Ascending aorta (tissue), 2 donors: ENCODE results near the gene RLF. TPM values are rescaled to one million over a fixed set of nuclear protein-coding genes. Genes with fewer than 3 reads are reported as not detected.

ENCODE experiments used
- DNase-seq, 2 donors: peaks; one replicate each; pipeline ENCODE4 v3.0.0-alpha.2; 2019; ENCODE audit warnings: low spot score in 2 of 2
- H3K27ac ChIP-seq, 2 donors: fragments of 200-600 bp; sonication (generic); one replicate each; pipeline ENCODE4 v1.5.1; 2016 to 2017; ENCODE audit warnings: mild to moderate bottlenecking in 1 of 2
- H3K27me3 ChIP-seq: fragments of 200-600 bp; sonication (generic); one replicate; pipeline ENCODE4 v1.5.1; 2017
- H3K36me3 ChIP-seq, 2 donors: fragments of 200-600 bp; sonication (generic); one replicate each; pipeline ENCODE4 v1.5.1; 2016
- H3K4me1 ChIP-seq, 2 donors: fragments of 200-600 bp; sonication (generic); one replicate each; pipeline ENCODE4 v1.5.1; 2016 to 2017; ENCODE audit warnings: mild to moderate bottlenecking in 1 of 2
- H3K4me3 ChIP-seq, 2 donors: fragments of 200-600 bp; sonication (generic); one replicate each; pipeline ENCODE4 v1.5.1; 2016 to 2017; ENCODE audit warnings: mild to moderate bottlenecking in 1 of 2
- H3K9me3 ChIP-seq, 2 donors: fragments of 200-600 bp; sonication (generic); one replicate each; pipeline ENCODE4 v1.5.1; 2016
- intact Hi-C: fragments of 100-400 bp; cut with DNase I; formaldehyde crosslinking; loops from one replicate; pipeline ENCODE4 v1.15.1; 2023
- total RNA-seq: library from RNA; depleted of rRNA; stranded (reverse); fragments of >200 nt; gene quantifications from one replicate; pipeline ENCODE4 v1.1.0, GENCODE V29; 2016
- TF ChIP-seq, protein P1 (sequence below), 3 experiments: fragments of 200-600 bp in 2 of 3; fragments of 450-650 bp in 1 of 3; sonication (generic) in 2 of 3; IDR thresholded peaks; one replicate each; pipeline ENCODE4 v1.5.1; 2016 to 2019; ENCODE audit warnings: antibody characterized with exemption in 3 of 3, mild to moderate bottlenecking in 1 of 3, moderate library complexity in 1 of 3

The RLF gene
- total RNA-seq, 1 donor from 2014 or later = 7.1 TPM

DNA sequence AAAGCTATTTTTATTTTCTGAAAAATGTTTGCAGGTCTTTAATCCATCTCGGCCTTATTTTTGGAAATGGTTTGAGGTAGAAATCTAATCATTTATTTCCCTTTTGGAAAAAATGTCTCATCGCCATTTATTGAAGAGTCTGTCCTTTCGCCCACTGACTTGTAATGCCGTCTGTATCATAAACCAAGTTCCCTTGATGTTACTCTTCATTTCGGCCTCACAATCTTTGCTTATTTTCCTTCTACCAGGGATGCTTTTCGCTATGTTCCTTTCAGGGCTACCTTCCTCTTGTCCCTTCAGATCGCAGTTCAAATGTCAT lies 422 bp upstream of the RLF start:
- peaks cover 7 to 8% of the 10 kb centered on the region in 2 donors for H3K4me1 ChIP-seq
- H3K4me3 ChIP-seq = peak overlapping the region; percentile 84 to 94
- H3K9me3 ChIP-seq = no peaks in the 10 kb centered on the region
- no peak for DNase-seq
- TF ChIP-seq, protein P1, sequence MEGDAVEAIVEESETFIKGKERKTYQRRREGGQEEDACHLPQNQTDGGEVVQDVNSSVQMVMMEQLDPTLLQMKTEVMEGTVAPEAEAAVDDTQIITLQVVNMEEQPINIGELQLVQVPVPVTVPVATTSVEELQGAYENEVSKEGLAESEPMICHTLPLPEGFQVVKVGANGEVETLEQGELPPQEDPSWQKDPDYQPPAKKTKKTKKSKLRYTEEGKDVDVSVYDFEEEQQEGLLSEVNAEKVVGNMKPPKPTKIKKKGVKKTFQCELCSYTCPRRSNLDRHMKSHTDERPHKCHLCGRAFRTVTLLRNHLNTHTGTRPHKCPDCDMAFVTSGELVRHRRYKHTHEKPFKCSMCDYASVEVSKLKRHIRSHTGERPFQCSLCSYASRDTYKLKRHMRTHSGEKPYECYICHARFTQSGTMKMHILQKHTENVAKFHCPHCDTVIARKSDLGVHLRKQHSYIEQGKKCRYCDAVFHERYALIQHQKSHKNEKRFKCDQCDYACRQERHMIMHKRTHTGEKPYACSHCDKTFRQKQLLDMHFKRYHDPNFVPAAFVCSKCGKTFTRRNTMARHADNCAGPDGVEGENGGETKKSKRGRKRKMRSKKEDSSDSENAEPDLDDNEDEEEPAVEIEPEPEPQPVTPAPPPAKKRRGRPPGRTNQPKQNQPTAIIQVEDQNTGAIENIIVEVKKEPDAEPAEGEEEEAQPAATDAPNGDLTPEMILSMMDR (IDR thresholded peaks at IDR 0.05) = no peak
- intact Hi-C loops = loop anchor here (1.0 to 10.0 kb wide), 4 partner anchors 97 to 1204 kb away; partner anchors contain the start of genes COL9A2, FOXO6 and SMAP2
- no peaks in the 10 kb centered on the region for H3K36me3 ChIP-seq
- peak overlapping the region; percentile 91 to 95 for H3K27ac ChIP-seq
- no peaks in the 10 kb centered on the region for H3K27me3 ChIP-seq

DNA sequence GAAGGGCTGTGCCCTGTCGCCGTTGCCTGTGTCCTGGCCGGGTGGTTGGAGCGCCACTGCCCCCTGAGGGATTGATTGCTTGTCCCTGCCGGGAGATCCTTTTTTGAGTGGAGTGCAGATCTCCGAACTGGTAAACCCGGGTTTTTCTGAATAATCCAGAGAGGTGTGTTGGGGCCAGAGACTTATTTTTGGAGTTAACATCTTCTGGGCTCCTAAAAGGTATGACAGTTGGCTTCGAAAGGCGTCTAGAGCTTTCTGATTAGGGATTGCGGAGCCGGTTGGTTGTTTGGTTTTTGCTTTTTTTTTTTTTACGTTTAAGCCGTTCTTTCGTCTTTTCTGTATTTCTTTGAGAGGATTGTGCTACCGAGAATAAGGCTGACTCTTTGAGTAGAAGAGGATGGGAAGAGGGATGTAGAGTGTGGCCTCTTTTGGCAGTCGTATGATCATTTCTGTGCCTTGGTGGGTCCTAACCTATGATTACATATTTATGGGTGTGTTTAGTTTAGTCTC lies 756 bp downstream of the RLF start:
- H3K27ac ChIP-seq = peak overlapping the region; percentile 91 to 95
- TF ChIP-seq, protein P1 (IDR thresholded peaks at IDR 0.05) = no peak
- H3K36me3 ChIP-seq = no peaks in the 10 kb centered on the region
- no peaks in the 10 kb centered on the region for H3K27me3 ChIP-seq
- DNase-seq = no peak
- peaks cover 7 to 8% of the 10 kb centered on the region in 2 donors for H3K4me1 ChIP-seq
- intact Hi-C loops = loop anchor here (1.0 to 10.0 kb wide), 4 partner anchors 95 to 1203 kb away; partner anchors contain the start of genes COL9A2, FOXO6 and SMAP2
- H3K9me3 ChIP-seq = no peaks in the 10 kb centered on the region
- peak overlapping the region; percentile 84 to 94 for H3K4me3 ChIP-seq

DNA sequence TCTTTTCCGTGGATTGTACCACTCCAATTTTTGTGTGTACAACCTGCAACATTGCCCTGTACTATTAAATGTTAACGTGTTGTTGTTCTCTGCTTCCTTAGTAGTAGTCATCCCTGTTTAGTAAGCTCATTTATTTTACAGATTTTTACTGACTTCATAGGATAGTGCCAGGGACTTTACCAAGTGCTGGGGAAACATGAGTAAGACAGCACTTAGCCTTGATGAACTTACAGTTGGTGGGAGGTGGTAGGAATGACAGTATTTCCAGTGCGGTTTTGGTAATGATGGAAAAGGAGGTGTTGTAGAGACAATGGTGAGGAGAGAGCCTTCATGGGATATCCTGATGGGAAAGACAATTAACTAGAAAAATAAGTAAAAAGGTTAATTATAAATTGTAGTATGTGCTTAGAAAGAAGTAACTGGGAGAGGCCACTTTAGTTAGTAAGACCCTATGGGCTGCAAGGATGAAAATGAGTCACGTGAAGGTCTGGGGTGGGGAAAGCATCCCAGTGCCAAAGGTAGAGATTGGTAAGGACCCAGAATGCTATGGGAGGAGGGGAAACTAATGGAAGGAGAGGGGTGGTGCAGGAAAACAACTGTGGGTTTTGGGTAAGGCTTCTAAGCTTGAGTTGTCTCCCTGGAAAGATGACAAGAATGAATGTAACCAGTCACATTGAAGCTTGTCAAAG lies 1.7 kb downstream of the RLF start:
- DNase-seq = no peak
- H3K4me3 ChIP-seq = peak overlapping the region; percentile 84 to 94
- no peak overlapping the region for H3K27ac ChIP-seq
- TF ChIP-seq, protein P1 (IDR thresholded peaks at IDR 0.05) = no peak
- intact Hi-C loops = loop anchor here (5.0 to 10.0 kb wide), 2 partner anchors 209 to 1202 kb away; partner anchors contain the start of genes FOXO6 and SMAP2
- H3K27me3 ChIP-seq = no peaks in the 10 kb centered on the region
- H3K36me3 ChIP-seq = no peaks in the 10 kb centered on the region
- peaks cover 7 to 8% of the 10 kb centered on the region in 2 donors for H3K4me1 ChIP-seq
- no peaks in the 10 kb centered on the region for H3K9me3 ChIP-seq

DNA sequence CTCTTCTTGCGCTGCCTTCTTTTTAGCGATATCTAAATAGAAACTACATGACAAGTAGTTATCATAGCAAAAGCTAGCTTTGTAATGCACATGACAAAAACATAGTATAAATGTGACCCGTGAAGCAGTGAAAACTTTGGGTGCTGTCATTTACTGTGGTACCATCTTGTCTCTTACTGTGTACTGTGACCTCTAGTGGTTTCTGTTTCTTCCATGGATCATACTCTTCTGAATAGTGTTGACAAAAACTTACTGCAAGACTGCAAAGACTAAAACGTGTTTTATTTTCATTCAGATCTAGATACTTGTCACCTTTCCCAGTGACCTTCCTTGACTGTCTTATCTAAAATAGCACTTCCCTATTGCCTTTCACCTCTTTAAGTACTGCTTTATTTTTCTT lies 6.1 kb downstream of the RLF start:
- no peak for DNase-seq
- TF ChIP-seq, protein P1 (IDR thresholded peaks at IDR 0.05) = no peak
- no peaks in the 10 kb centered on the region for H3K36me3 ChIP-seq
- H3K4me1 ChIP-seq = peaks cover 7 to 11% of the 10 kb centered on the region in 2 donors
- intact Hi-C loops = loop anchor here (10.0 kb wide), 1 partner anchor 1197 kb away; the partner anchor contains the start of gene FOXO6
- H3K9me3 ChIP-seq = no peaks in the 10 kb centered on the region
- H3K27me3 ChIP-seq = no peaks in the 10 kb centered on the region
- H3K27ac ChIP-seq = no peak overlapping the region
- H3K4me3 ChIP-seq = no peak overlapping the region

DNA sequence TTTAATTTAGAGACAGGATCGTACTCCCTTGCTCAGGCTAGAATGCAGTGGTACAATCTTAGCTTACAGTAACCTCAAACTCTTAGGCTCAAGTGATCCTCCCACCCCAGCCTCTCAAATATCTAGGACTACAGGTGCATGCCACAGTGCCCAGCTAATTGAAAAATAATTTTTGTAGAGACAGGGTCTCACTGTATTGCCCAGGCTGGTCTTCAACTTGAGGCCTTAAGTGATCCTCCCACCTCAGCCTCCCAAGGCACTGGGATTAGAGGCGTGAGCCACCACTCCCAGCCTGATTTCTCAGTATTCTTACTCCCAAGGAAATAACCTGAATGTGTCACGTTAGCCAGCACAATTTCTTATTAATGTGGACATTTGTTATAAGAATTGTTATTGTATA lies 9.8 kb downstream of the RLF start:
- TF ChIP-seq, protein P1 (IDR thresholded peaks at IDR 0.05) = no peak
- Histone ChIP-seq H3K9me3 (no peaks in the 10 kb centered on the region), H3K4me3 (no peak overlapping the region), H3K27ac (no peak overlapping the region), H3K4me1 (peaks cover 0 to 6% of the 10 kb centered on the region in 2 donors), H3K36me3 (no peaks in the 10 kb centered on the region), H3K27me3 (no peaks in the 10 kb centered on the region)
- DNase-seq = no peak
- intact Hi-C loops = no loop called here
